ENCODE measurements around the gene MCF2L.

The MCF2L gene

DNA sequence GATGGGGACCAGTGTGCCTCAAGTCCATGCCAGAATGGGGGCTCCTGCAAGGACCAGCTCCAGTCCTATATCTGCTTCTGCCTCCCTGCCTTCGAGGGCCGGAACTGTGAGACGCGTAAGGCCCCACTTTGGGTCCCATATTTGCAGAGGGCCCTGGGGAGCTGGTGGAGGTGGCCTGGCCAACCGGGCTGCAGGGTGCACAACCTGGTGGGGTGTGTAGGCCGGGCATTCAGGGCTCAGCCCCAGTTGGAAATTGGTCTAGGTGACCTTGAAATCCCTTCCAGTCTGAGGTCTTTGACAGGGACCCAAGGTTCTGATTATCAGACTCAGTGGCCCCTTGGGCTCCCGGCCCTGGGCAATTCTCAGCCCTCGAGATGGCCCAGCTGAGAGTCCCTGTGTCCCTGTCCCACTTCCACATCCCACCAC, 144.8 kb downstream of the MCF2L start:
- DNase-seq (ENCODE audit: low read depth): no peak

DNA sequence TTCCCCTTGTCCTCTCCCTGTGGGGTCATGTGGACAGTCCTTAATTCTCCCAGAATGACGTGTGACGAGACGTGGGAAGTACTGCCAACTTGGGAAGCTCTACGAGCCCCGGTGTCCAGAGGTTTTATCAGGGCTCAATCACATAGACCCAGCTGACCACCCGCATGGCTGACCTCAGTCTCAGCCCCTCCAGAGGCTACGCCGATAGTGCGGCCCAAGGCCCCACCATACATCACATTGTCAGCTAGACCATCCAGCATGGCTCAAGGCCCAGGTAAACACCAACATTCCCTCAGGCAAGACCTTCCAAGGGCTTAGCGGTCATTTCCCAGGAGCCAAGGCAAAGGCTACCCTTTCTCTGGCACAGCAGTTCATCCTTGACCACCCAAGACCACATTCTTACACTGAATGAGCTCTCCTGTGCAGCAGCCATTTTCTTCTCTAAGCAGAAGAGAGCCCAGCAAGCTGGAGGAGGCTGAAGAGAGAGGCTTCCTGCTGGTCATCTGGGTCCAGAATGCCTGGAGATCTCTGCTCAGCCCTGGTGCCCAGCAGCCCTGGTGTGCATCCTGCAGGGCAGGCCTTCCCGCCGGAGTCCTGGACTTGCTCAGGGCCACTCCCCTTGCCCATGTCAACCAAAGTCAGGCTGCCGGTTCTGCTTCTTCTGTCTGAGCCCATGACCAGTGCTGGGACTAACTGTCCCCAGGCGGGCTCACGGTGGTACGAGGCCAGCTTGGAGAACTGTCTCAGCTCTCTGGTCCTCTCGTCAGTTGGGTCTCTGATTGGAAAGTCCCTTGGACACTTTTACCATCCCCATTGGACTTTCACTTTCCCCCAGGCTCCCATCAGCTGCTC, 145.7 kb downstream of the MCF2L start:
- DNase-seq (ENCODE audit: low read depth): no peak

DNA sequence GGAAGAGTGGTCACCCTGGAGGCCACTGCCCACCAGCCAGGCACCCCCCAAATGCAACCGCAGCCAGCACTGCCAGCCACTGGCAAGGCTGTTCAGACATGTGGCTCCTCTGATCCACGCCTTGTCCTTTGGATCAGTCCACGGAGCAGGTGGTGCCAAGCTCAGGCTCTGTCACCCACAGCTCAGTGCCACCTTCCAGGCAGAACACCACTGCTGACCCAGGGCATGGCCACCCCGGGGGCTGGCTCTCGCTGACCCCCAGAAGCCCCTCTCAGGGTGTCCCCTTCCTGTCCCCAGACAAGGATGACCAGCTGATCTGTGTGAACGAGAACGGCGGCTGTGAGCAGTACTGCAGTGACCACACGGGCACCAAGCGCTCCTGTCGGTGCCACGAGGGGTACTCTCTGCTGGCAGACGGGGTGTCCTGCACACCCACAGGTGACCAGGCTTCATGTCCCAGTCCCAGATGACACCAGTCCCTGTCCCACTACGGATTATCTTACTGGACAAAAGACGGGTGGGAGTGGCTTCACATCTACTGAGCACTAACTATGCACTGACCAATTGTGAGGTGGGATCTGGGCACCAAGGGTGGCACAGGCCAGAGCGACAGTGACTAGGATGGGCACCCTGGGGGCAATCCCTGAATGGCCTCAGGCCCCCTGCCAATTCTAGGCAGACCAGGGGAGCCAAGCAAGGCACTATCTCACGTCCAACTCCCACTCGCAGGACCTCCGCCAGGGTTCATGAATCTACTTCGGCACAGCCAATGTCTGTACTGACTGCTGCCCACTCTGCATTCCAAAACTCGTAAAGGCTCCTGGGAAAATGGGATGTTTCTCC, 146.6 kb downstream of the MCF2L start:
- no peak for DNase-seq (ENCODE audit: low read depth)

DNA sequence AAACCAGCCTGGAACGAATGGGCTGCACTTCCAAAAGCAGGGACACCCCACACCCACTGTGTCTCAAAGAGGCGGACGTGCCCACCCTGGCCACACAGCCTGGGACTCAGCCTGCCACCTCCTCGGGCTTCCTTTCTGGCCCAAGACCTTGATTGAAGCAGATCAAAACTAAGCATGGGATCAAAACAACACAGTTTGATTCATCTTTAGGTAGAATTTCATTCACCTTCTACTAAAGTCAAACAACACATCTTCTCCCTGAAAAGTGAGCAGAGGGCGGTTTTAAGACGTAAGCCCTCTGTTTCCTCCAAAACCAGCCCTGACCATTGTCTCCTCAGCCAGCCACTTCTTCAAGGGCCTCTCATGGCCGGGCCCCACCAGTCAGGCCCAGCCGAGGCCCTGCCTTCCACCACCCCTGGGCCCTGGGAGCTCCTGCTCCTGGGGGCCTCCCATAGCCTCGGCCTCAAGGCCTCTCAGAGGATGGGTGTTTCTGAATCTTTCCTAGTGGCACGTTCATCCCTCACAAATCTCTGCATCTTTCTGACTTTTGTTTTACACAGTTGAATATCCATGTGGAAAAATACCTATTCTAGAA, 147.3 kb downstream of the MCF2L start:
- no peak for DNase-seq (ENCODE audit: low read depth)

DNA sequence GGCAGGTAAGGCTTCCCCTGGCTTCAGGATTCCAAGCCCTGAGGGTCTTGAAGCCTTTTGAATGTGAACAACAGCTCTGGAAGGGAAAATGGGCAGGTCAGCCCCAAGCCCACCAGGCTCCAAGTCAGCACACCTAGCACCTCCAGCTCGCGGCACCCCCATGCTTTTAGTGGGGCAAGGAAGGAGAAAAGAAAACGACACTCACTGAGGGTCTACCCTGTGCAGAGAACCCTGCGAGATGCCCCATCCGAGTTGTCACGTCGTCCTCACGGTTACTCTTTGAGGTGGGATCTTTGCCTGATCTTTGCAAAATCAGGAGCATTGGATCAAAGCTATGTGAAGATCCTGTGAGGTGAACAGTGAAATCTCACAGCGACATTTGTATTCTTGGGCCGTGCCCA, 147.9 kb downstream of the MCF2L start:
- no peak for DNase-seq (ENCODE audit: low read depth)

DNA sequence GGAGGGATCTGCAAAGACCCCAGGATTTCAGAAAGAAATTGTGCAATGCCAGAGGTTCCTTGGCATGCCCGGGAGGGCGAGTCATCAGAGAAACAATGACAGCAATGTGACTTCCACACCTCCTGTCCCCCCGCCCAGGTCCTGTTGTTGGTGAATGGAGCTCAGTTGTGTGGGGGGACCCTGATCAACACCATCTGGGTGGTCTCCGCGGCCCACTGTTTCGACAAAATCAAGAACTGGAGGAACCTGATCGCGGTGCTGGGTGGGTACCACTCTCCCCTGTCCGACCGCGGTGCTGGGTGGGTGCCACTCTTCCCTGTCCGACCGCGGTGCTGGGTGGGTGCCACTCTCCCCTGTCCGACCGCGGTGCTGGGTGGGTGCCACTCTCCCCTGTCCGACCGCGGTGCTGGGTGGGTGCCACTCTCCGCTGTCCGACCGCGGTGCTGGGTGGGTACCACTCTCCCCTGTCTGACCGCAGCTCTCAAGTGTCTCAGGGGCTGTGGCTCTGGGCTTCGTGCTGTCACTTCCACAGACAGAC, 148.4 kb downstream of the MCF2L start:
- no peak for DNase-seq (ENCODE audit: low read depth)

DNA sequence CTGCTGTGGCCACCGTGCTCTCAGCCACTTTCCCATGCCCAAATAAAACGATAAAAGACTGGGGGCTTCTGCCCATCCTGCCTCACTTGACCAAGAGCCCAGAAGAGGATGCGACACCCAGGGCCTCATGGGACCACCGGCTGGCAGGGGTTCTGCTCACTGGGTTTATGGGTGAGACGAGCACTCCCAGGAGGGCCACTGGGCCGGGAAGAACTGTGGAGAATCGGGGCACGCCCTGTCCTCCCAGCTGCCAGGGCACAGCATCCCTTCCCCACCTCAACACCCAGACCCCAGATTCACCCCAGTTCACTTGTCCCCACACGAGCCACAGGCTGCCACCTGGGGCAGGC, 148.9 kb downstream of the MCF2L start:
- no peak for DNase-seq (ENCODE audit: low read depth)

DNA sequence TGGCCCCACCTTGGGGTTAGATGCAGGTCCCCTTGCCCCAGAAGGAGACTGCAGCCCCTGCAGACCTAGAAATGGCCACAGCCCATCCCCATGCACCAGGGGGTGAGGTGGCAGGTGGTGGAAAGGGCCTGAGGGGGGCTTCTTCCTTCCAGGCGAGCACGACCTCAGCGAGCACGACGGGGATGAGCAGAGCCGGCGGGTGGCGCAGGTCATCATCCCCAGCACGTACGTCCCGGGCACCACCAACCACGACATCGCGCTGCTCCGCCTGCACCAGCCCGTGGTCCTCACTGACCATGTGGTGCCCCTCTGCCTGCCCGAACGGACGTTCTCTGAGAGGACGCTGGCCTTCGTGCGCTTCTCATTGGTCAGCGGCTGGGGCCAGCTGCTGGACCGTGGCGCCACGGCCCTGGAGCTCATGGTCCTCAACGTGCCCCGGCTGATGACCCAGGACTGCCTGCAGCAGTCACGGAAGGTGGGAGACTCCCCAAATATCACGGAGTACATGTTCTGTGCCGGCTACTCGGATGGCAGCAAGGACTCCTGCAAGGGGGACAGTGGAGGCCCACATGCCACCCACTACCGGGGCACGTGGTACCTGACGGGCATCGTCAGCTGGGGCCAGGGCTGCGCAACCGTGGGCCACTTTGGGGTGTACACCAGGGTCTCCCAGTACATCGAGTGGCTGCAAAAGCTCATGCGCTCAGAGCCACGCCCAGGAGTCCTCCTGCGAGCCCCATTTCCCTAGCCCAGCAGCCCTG, 149.4 kb downstream of the MCF2L start:
- DNase-seq (ENCODE audit: low read depth): no peak

DNA sequence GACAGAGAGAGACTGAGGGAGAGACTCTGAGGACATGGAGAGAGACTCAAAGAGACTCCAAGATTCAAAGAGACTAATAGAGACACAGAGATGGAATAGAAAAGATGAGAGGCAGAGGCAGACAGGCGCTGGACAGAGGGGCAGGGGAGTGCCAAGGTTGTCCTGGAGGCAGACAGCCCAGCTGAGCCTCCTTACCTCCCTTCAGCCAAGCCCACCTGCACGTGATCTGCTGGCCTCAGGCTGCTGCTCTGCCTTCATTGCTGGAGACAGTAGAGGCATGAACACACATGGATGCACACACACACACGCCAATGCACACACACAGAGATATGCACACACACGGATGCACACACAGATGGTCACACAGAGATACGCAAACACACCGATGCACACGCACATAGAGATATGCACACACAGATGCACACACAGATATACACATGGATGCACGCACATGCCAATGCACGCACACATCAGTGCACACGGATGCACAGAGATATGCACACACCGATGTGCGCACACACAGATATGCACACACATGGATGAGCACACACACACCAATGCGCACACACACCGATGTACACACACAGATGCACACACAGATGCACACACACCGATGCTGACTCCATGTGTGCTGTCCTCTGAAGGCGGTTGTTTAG, 150.3 kb downstream of the MCF2L start:
- no peak for DNase-seq (ENCODE audit: low read depth)

DNA sequence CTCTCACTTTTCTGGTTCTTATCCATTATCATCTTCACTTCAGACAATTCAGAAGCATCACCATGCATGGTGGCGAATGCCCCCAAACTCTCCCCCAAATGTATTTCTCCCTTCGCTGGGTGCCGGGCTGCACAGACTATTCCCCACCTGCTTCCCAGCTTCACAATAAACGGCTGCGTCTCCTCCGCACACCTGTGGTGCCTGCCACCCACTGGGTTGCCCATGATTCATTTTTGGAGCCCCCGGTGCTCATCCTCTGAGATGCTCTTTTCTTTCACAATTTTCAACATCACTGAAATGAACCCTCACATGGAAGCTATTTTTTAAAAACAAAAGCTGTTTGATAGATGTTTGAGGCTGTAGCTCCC, 150.8 kb downstream of the MCF2L start:
- DNase-seq (ENCODE audit: low read depth): no peak

DNA sequence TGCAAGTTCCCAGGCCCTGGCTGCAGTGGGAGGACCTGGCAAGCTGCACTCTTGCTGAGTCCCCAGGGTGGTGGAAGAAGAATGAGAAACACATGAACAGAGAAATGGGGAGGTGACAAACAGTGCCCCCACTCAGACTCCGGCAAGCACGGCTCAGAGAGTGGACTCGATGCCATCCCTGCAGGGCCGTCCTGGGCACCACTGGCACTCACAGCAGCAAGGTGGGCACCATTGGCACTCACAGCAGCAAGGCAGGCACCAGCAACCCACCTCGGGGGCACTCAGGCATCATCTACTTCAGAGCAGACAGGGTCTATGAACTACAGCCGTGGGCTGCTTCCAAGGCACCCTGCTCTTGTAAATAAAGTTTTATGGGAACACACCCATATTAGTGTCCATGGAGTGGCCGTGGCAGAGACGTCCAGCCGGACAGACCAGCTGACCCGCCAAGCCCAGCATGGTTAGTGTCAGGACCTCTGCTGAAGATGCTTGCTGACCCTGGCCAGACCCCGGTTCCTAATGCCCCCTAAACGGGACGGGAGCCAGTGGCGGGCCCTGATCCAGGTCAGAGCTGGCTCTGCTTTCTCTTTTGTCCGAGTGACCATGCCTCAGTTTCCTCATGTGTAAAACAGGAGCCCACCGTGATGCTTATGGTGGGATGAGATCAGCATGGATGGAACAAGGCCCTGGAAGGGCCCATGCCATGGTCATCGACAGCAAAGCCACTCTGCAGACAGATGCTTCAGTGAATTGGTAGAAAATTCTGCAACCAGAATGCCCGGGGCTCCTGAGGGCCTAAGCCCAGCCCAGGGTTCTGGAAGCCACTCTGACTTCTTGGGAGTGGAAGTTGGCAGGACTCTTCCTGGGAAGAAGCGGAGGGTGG, 151.5 kb downstream of the MCF2L start:
- DNase-seq (ENCODE audit: low read depth): no peak

DNA sequence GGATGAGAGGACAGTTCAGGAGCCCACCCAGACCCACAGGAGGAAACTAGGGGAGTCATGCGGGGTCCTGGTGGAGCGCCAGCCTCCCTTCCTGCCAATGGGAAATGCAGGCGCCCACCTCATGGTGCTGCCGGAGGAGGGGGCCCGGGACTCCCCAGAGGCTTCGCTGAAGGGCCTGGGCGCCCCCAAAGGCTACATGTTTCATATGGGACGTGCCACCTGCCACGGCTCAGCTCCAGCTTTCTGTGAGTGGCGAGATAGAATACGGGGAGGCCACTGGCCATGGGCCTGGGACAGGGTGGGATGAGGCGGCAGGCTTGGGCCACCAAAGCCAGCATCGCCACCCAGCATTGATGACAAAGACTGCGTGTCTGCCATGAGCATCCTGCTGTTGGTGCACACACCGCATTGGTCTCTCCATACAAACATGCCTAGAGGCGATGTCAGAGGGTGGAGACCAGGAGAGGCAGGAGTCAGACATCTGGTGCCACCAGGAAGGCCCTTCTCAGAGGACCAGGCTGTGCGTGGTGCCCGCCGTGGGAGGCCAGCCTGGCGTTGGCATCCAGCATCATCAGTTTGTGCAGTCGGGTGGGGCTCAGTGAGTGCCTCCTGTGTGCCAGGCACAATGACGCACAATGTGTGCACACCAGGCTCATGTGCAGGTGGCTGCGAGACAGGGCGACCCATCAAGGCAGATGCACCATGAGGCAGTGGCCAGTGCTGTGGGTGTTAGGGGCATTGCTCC, 152.3 kb downstream of the MCF2L start:
- no peak for DNase-seq (ENCODE audit: low read depth)

DNA sequence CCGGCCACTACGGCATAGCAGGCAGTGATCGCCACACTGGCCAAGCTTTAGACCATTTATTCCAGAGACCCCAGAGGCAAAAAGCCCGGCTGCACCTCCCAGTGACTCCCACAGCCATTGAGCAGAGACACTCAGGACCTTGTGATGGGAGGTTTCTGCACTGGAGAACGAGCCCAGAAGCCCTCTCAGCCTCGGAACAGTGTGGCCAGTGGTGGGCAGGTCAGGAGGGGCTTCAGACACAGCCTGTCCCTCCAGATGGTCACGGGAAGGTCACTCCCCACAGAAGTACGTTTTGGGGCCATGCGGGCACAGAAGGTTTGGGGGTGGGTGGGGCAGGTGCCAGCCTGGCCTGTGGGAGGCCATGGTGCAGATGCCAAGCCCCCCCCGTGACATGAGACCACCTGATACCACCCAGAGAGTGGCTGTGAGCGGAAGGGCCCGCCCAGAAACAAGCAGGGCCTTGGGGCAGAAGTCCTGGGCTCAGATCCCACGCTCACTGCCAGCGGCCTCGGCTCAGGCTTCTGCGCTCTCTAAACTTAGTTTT, 153.0 kb downstream of the MCF2L start:
- DNase-seq (ENCODE audit: low read depth): no peak

DNA sequence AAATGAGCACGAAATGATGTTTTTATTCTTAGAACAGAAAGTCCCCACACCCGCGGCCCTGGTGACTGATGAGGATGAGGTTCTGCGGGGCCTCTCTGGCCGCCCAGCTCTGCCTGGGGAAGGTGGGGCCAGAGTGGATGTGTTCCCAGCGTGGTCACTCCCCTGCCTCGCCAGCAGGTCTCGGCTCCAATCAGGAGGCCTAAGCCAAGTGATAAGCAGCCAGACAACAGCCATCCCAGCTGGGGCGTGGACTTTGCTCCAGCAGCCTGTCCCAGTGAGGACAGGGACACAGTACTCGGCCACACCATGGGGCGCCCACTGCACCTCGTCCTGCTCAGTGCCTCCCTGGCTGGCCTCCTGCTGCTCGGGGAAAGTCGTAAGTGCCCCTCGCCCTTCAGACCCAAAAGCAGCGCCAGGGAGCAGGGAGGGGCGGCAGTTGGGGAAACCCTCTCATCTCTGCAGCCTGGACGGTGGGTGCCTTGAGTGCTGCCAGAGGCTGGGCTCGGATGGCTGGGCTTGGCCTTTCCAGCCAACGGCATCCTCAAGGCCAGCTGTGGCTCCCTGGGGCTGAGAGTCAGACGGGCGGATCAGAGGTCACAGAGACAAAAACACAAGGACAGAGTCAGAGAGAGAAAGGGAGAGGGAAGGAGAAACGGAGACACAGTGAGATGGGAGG, 153.7 kb downstream of the MCF2L start, which contains the start of gene F10:
F10 (plus strand) TSS at position 250 of the 676 bp plus-strand sequence; CDS start at position 307, 57 bp downstream.
- no peak for DNase-seq (ENCODE audit: low read depth)

DNA sequence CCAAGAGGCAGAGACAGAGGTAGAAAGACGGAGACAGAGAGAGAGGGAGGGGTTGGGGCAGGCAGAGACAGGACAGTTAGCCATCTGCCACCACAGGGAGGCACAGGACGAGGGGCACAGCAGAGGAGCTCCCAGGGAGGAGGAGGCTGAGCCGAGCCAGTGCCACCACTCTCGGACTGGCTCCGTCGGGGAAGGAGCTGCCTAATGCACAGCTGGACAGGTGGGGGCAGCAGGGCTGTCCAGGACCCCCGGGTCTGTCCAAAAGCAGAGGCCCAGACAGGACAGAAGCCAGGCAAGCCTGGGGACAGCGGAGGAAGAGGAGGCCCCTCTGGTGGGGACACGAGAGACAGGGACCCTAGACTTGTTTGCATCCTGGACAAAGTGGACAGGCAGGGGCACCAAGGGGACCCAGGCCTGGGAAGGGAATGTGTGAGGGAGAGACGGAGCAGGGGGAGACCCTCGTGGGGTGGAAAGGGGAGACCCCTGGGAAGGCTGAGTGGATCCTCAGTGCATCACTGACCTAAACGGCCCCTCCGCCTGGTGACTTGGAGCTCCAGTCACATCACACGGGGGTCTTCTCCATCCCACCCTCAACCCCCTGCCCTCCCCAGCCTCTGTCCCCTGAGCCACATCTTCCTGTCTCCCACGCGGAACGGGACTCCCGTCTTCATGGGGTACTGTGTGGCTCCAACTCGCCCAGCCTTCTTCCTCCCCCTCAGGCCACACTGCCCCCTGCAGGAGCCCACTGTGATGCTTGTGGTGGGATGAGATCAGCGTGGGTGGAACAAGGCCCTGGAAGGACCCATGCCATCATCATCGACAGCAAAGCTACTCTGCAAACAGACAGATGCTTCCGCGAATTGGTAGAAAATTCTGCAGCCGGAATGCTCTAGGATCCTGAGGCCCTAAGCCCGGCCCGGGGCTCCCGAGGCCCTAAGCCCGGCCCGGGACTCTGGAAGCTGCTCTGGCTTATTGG, 154.5 kb downstream of the MCF2L start:
- no peak for DNase-seq (ENCODE audit: low read depth)

DNA sequence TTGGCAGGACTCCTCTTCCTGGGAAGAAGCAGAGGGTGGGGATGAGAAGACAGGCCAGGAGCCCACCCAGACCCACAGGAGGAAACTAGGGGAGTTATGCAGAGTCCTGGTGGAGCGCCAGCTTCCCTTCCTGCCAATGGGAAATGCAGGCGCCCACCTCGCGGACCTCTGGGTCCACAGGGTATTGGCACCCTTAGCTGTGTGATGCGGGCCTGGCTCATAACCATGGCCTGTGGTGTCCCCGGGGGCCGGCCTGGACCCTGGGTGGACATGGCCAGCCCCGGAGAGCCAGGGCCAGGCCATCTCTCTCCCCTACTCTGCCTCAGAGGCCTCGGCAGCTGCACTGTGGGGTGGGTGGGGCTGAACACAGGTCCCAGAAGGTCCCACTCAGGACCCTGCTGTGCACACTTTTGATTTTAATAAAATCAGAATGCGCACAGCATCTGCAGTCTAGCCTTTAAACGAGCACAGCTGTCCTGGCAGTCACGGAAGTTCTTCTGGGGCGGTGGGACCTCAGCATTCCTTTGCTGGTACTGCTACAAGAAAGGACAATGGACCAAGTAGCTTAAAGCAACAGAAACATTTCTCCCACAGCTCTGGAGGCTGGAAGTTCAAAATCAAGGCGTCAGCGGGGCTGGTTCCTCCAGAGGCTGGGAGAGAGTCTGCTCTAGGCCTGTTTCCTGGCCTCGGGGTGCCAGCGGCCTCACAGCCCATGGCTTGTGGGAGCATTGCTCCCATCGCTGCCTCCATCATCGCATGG, 155.4 kb downstream of the MCF2L start:
- no peak for DNase-seq (ENCODE audit: low read depth)
